ENCODE results near the gene FRMD1. TPM values are rescaled to one million over a fixed set of nuclear protein-coding genes. Genes with fewer than 3 reads are reported as not detected.

Gene FRMD1
- total RNA-seq, 1 experiment from 2014 or later = not detected

DNA sequence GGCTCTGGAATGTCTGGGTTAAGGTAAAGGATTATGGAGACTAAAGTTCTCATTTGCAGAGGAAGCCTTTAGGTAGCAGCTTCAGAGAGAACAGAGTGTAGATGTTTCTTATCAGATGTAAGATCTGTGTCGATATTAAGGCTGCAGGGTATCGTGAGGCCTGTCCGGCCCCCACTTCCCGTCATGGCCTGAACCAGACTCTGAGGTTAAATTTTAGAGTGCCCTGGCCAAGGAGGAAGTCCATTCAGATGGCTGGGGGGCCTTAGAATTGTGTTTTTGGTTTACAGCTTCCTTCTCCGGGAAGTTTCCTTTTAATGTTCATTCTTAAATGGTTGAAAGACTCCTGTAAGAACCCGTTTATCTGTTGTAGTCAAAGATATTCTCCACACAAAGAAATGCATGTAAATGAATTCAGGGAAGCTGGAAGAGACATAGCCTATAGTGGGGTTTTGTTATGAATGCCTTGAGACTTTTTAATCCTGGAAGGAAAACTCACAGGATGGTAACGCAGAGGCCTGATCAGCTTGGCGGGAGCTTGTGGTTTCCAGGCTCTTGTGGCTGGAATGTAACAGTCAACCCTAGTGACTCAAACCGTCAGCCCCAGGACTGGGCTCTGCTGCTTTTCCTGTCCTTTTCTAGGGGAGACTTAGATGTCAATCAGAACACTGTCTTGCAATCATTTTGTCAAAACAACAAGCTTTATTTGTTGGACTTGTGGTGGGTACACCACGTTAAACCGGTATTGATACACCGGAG, 46.8 kb downstream of the FRMD1 start:
- no peaks in the 10 kb centered on the region for H3K9me2 ChIP-seq (replicated peaks; ENCODE audit: insufficient read depth, low read length)
- H3K9me3 ChIP-seq (ENCODE audit: low read length) = no peaks in the 10 kb centered on the region
- no peak overlapping the region for H3K27ac ChIP-seq (ENCODE audit: low read length)
- H3K4me3 ChIP-seq (ENCODE audit: low read length) = no peak overlapping the region
- no peaks in the 10 kb centered on the region for H4K20me1 ChIP-seq (ENCODE audit: insufficient read depth, low read depth, low read length)
- H3K36me3 ChIP-seq (ENCODE audit: insufficient read depth, low read length) = no peaks in the 10 kb centered on the region
- no peak overlapping the region for H3K4me2 ChIP-seq (ENCODE audit: low read depth, low read length, poor library complexity, severe bottlenecking)
- no peak overlapping the region for H2AFZ ChIP-seq (ENCODE audit: low read length)
- no peaks in the 10 kb centered on the region for H3K79me2 ChIP-seq (ENCODE audit: low read length)
- no peaks in the 10 kb centered on the region for H3K4me1 ChIP-seq (ENCODE audit: low read length)
- H3K27me3 ChIP-seq (ENCODE audit: low read length) = no peaks in the 10 kb centered on the region
- no peak overlapping the region for H3K9ac ChIP-seq (ENCODE audit: low read length)
- no peak for DNase-seq

DNA sequence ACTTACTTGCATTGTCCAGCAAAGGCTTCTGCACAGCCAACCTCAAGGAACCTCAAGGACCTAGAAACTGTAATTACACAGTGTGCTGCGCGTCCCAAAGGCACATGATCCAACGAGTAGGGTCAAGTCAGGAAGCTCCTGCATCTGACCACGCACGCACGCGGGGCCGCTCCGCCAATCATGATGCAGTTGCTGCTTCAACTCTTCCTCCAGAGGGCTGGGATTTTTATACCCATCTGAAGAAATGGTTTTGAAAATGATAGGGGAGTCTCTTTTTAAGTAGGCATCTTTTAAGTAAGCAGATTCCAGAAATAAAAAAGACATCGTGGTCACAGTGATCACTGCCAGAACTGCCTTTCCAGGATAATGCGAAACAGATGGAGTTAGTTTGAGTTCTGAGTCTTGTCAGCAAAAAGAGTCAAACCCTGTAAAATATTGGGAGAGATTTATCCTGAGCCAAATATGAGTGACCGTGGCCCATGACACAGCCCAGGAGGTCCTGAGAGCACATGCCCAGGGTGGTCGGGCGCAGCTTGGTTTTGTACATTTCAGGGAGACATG, 47.5 kb downstream of the FRMD1 start:
- Histone ChIP-seq H3K36me3 (ENCODE audit: insufficient read depth, low read length) (no peaks in the 10 kb centered on the region), H3K27ac (ENCODE audit: low read length) (no peak overlapping the region), H3K4me1 (ENCODE audit: low read length) (no peaks in the 10 kb centered on the region), H2AFZ (ENCODE audit: low read length) (no peak overlapping the region), H3K9me2 (replicated peaks; ENCODE audit: insufficient read depth, low read length) (no peaks in the 10 kb centered on the region), H3K9me3 (ENCODE audit: low read length) (no peaks in the 10 kb centered on the region), H3K4me3 (ENCODE audit: low read length) (no peak overlapping the region), H3K9ac (ENCODE audit: low read length) (no peak overlapping the region), H3K4me2 (ENCODE audit: low read depth, low read length, poor library complexity, severe bottlenecking) (no peak overlapping the region), H3K79me2 (ENCODE audit: low read length) (no peaks in the 10 kb centered on the region), H4K20me1 (ENCODE audit: insufficient read depth, low read depth, low read length) (no peaks in the 10 kb centered on the region), H3K27me3 (ENCODE audit: low read length) (no peaks in the 10 kb centered on the region)
- no peak for DNase-seq

DNA sequence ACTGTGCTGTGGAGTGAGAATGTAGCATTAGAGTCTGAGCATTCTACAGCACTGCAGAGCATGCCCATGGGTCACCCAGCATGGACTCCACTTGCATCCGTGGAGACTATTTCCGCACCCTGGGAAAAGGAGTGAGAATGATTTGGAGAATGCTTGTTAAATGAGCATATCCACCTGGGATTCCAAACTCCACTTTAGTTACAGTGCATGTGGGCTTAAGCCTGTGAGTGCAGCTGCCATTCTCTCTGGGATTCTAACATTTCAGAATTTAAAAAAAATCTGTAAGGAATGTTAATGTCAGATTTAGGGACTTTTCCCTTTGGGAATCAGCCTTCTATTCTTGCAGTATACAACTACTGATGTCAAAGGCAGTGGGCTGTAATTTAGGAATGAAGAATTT, 48.1 kb downstream of the FRMD1 start:
- H2AFZ ChIP-seq (ENCODE audit: low read length) = no peak overlapping the region
- H3K4me2 ChIP-seq (ENCODE audit: low read depth, low read length, poor library complexity, severe bottlenecking) = no peak overlapping the region
- no peaks in the 10 kb centered on the region for H3K4me1 ChIP-seq (ENCODE audit: low read length)
- no peaks in the 10 kb centered on the region for H3K36me3 ChIP-seq (ENCODE audit: insufficient read depth, low read length)
- no peaks in the 10 kb centered on the region for H3K27me3 ChIP-seq (ENCODE audit: low read length)
- no peaks in the 10 kb centered on the region for H3K9me2 ChIP-seq (replicated peaks; ENCODE audit: insufficient read depth, low read length)
- H3K27ac ChIP-seq (ENCODE audit: low read length) = no peak overlapping the region
- H3K79me2 ChIP-seq (ENCODE audit: low read length) = no peaks in the 10 kb centered on the region
- DNase-seq = no peak
- H3K4me3 ChIP-seq (ENCODE audit: low read length) = no peak overlapping the region
- no peak overlapping the region for H3K9ac ChIP-seq (ENCODE audit: low read length)
- no peaks in the 10 kb centered on the region for H4K20me1 ChIP-seq (ENCODE audit: insufficient read depth, low read depth, low read length)
- H3K9me3 ChIP-seq (ENCODE audit: low read length) = no peaks in the 10 kb centered on the region

DNA sequence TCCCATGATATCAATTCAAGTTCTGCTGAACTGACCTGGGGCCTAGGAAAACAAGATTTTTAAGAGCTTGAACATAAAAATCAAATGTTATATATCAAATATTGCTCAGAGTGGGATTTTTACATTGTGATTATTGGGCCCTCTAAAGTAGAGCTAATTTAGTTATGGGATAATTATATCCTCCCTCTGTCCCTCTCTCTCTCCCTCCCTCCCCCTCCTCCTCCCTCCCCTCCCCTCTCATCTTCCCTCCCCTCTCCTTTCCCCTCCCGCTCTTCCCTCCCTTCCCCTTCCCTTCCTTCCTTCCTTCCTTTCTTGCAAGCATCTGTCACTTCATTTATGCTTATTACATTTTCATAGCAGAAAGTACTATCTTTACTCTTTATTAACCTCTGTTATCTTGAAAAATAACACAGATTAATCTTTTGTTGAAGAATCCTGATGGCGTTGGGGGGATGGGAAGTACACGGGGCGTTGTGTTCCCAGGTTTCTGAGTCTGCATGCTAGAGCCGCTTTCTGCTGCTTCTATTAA, 48.7 kb downstream of the FRMD1 start:
- Histone ChIP-seq H3K4me1 (ENCODE audit: low read length) (no peaks in the 10 kb centered on the region), H3K9ac (ENCODE audit: low read length) (no peak overlapping the region), H3K9me2 (replicated peaks; ENCODE audit: insufficient read depth, low read length) (no peaks in the 10 kb centered on the region), H3K27ac (ENCODE audit: low read length) (no peak overlapping the region), H3K9me3 (ENCODE audit: low read length) (no peaks in the 10 kb centered on the region), H3K36me3 (ENCODE audit: insufficient read depth, low read length) (no peaks in the 10 kb centered on the region), H3K4me2 (ENCODE audit: low read depth, low read length, poor library complexity, severe bottlenecking) (no peak overlapping the region), H2AFZ (ENCODE audit: low read length) (no peak overlapping the region), H3K4me3 (ENCODE audit: low read length) (no peak overlapping the region), H3K79me2 (ENCODE audit: low read length) (no peaks in the 10 kb centered on the region), H3K27me3 (ENCODE audit: low read length) (no peaks in the 10 kb centered on the region), H4K20me1 (ENCODE audit: insufficient read depth, low read depth, low read length) (no peaks in the 10 kb centered on the region)
- no peak for DNase-seq

DNA sequence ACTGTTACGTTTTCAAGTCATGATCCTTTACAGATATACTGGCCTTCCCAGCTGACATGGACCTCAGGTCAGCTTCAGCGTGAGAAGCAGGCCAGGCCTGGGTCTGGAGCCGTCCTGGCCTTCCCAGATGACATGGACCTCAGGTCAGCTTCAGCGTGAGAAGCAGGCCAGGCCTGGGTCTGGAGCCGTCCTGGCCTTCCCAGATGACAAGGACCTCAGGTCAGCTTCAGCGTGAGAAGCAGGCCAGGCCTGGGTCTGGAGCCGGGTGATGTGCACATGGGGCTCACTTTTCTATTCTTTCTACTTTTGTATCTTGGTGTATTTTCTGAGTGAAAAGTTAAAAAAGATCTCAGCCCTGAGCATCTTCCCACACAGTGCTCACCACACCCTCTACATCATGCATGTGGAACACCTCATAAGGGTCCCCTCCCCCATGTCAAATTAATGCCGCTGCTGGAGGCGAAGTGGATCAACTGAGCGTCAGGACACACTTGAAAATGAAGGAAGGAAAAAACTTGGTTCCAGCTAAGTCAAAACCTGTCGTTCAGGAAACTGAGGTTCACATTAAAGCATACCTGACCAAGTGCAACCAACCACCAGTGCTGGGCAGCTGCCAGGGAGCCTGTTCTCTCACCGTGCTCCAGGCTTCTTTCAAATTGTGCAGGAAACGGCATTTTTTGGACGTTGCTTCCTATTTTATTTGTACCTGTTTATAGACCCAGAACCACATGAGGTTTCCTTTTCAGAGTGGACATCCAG, 49.4 kb downstream of the FRMD1 start:
- DNase-seq = no peak
- Histone ChIP-seq H3K27ac (ENCODE audit: low read length) (no peak overlapping the region), H3K4me3 (ENCODE audit: low read length) (no peak overlapping the region), H3K27me3 (ENCODE audit: low read length) (no peaks in the 10 kb centered on the region), H3K36me3 (ENCODE audit: insufficient read depth, low read length) (no peaks in the 10 kb centered on the region), H3K9ac (ENCODE audit: low read length) (no peak overlapping the region), H2AFZ (ENCODE audit: low read length) (no peak overlapping the region), H3K4me1 (ENCODE audit: low read length) (no peaks in the 10 kb centered on the region), H3K4me2 (ENCODE audit: low read depth, low read length, poor library complexity, severe bottlenecking) (no peak overlapping the region), H4K20me1 (ENCODE audit: insufficient read depth, low read depth, low read length) (no peaks in the 10 kb centered on the region), H3K9me2 (replicated peaks; ENCODE audit: insufficient read depth, low read length) (no peaks in the 10 kb centered on the region), H3K79me2 (ENCODE audit: low read length) (no peaks in the 10 kb centered on the region), H3K9me3 (ENCODE audit: low read length) (no peaks in the 10 kb centered on the region)

DNA sequence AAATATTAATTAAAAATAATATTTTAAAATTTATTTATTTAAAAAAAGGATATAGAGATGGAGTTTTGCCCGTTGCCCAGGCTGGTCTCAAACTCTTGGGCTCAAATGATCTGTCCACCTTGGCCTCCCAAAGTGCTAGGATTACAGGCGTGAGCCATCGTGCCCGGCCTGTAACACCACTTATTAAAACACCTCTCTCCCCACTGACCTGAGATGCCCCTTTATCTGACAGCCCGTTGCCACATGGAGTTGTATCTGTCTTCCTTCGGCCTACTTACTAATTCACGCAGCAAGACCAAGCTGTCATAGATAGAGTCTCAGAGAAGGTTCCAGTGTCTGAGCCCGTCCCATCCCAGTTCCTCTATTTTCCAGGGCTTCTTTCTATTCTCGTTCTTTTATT, 50.8 kb downstream of the FRMD1 start:
- Histone ChIP-seq H3K4me1 (ENCODE audit: low read length) (no peaks in the 10 kb centered on the region), H3K9me3 (ENCODE audit: low read length) (no peaks in the 10 kb centered on the region), H3K27ac (ENCODE audit: low read length) (no peak overlapping the region), H3K27me3 (ENCODE audit: low read length) (no peaks in the 10 kb centered on the region), H4K20me1 (ENCODE audit: insufficient read depth, low read depth, low read length) (no peaks in the 10 kb centered on the region), H2AFZ (ENCODE audit: low read length) (no peak overlapping the region), H3K36me3 (ENCODE audit: insufficient read depth, low read length) (no peaks in the 10 kb centered on the region), H3K9ac (ENCODE audit: low read length) (no peak overlapping the region), H3K4me3 (ENCODE audit: low read length) (no peak overlapping the region), H3K79me2 (ENCODE audit: low read length) (no peaks in the 10 kb centered on the region), H3K9me2 (replicated peaks; ENCODE audit: insufficient read depth, low read length) (no peaks in the 10 kb centered on the region), H3K4me2 (ENCODE audit: low read depth, low read length, poor library complexity, severe bottlenecking) (no peak overlapping the region)
- no peak for DNase-seq

DNA sequence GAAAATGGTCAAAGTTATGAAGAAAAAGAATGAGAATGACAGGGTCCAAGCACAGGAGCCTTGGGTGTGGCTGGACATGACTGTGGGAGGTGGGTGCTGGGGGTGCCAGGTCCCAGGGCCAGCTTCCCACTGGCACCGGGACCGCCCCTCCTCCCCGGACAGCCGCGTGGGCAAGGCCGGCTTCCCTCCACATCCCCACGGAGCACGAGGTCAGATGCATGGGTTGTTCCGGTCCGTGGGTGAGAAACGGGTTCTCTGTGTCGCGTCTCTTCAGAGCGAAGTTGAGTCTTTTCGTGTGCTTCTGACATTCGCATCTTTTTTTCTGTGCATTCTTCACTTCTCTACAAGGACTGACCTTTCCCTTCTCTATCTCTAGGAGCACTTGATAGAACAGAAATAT, 51.5 kb downstream of the FRMD1 start:
- no peak for DNase-seq
- Histone ChIP-seq H3K4me3 (ENCODE audit: low read length) (no peak overlapping the region), H3K9me2 (replicated peaks; ENCODE audit: insufficient read depth, low read length) (no peaks in the 10 kb centered on the region), H3K79me2 (ENCODE audit: low read length) (no peaks in the 10 kb centered on the region), H3K27me3 (ENCODE audit: low read length) (no peaks in the 10 kb centered on the region), H3K4me1 (ENCODE audit: low read length) (no peaks in the 10 kb centered on the region), H3K9ac (ENCODE audit: low read length) (no peak overlapping the region), H3K4me2 (ENCODE audit: low read depth, low read length, poor library complexity, severe bottlenecking) (no peak overlapping the region), H3K27ac (ENCODE audit: low read length) (no peak overlapping the region), H4K20me1 (ENCODE audit: insufficient read depth, low read depth, low read length) (no peaks in the 10 kb centered on the region), H3K9me3 (ENCODE audit: low read length) (no peaks in the 10 kb centered on the region), H3K36me3 (ENCODE audit: insufficient read depth, low read length) (no peaks in the 10 kb centered on the region), H2AFZ (ENCODE audit: low read length) (no peak overlapping the region)

DNA sequence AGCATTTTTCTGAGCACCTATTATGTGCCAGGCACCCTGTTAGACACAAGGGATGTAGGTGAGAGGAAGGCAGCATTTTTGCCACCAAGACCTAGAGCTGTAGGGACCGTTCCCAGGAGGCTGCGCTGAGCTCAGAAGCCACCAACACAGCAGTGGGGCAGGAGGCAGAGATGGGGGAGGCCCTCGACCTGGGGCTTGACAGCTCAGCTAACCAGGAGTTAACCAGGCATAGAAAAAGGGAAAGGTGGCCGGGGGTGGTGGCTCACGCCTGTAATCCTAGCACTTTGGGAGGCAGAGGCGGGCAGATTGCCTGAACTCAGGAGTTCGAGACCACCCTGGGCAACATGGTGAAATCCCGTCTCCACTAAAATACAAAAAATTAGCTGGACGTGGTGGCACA, 52.1 kb downstream of the FRMD1 start:
- Histone ChIP-seq H4K20me1 (ENCODE audit: insufficient read depth, low read depth, low read length) (no peaks in the 10 kb centered on the region), H2AFZ (ENCODE audit: low read length) (no peak overlapping the region), H3K9me3 (ENCODE audit: low read length) (no peaks in the 10 kb centered on the region), H3K9me2 (replicated peaks; ENCODE audit: insufficient read depth, low read length) (no peaks in the 10 kb centered on the region), H3K27me3 (ENCODE audit: low read length) (no peaks in the 10 kb centered on the region), H3K9ac (ENCODE audit: low read length) (no peak overlapping the region), H3K4me1 (ENCODE audit: low read length) (no peaks in the 10 kb centered on the region), H3K4me2 (ENCODE audit: low read depth, low read length, poor library complexity, severe bottlenecking) (no peak overlapping the region), H3K27ac (ENCODE audit: low read length) (no peak overlapping the region), H3K36me3 (ENCODE audit: insufficient read depth, low read length) (no peaks in the 10 kb centered on the region), H3K79me2 (ENCODE audit: low read length) (no peaks in the 10 kb centered on the region), H3K4me3 (ENCODE audit: low read length) (no peak overlapping the region)
- no peak for DNase-seq

Data from Karpas-422 (cell line).